Measurements from ENCODE around the gene FHOD3.
"Not testable (repeated sequence)": the region's sequence is repeated elsewhere in the genome, so short reads cannot be mapped to it uniquely, and the experiment has no call there.

FHOD3 gene

DNA sequence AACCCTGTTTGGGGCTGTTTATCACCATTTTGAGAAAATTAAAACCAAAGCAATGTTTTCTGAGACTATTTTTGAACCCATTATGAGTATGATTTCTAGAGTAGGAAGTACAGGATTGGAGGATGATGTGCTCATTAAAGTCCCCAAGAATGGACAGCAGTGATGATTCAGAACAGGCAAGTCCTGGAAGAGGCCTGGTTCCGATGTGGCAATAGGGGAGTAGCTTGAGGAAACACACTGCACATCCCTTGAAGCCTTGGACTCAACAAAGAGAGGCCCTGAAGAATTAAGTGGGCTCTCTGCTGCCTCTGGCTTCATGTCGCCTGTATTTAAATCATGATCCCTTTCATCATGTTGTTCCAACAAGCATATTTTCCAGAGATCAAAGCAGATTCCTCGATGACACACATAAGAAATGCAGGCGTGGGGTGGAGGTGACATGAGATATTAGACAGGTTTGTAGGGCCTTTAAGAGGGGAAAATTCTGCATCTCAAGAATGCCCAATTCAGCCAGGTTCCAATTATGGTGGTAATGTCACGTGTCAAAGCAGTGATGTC is 242.2 kb downstream of the FHOD3 start:
- DNase-seq: no peak
- no peaks in the 10 kb centered on the region for H3K27me3 ChIP-seq (replicated peaks; ENCODE audit: control insufficient read depth, insufficient read depth, low read length, poor library complexity, severe bottlenecking)
- no peaks in the 10 kb centered on the region for H3K4me1 ChIP-seq (ENCODE audit: control insufficient read depth, insufficient read depth, low read length, poor library complexity, severe bottlenecking)
- H3K4me3 ChIP-seq (ENCODE audit: insufficient read depth, low read depth, low read length, poor library complexity, severe bottlenecking): no peak overlapping the region
- H3K36me3 ChIP-seq (ENCODE audit: control insufficient read depth, insufficient read depth, low read length): no peaks in the 10 kb centered on the region
- no peak overlapping the region for H3K27ac ChIP-seq (ENCODE audit: insufficient read depth, low read length, poor library complexity, severe bottlenecking)
- H3K9me3 ChIP-seq (ENCODE audit: control insufficient read depth, low read length): no peaks in the 10 kb centered on the region

GRCh38 chr18:36543030-36543429 is 245.5 kb downstream of the FHOD3 start:
- H3K36me3 ChIP-seq (ENCODE audit: control insufficient read depth, insufficient read depth, low read length): no peaks in the 10 kb centered on the region
- H3K9me3 ChIP-seq (ENCODE audit: control insufficient read depth, low read length): no peaks in the 10 kb centered on the region
- H3K4me3 ChIP-seq (ENCODE audit: insufficient read depth, low read depth, low read length, poor library complexity, severe bottlenecking): no peak overlapping the region
- DNase-seq: no peak
- H3K4me1 ChIP-seq (ENCODE audit: control insufficient read depth, insufficient read depth, low read length, poor library complexity, severe bottlenecking): no peaks in the 10 kb centered on the region
- H3K27me3 ChIP-seq (replicated peaks; ENCODE audit: control insufficient read depth, insufficient read depth, low read length, poor library complexity, severe bottlenecking): no peaks in the 10 kb centered on the region
- H3K27ac ChIP-seq (ENCODE audit: insufficient read depth, low read length, poor library complexity, severe bottlenecking): no peak overlapping the region

GRCh38 chr18:36543991-36544725 is 246.6 kb downstream of the FHOD3 start:
- no peak for DNase-seq
- no peaks in the 10 kb centered on the region for H3K36me3 ChIP-seq (ENCODE audit: control insufficient read depth, insufficient read depth, low read length)
- H3K27ac ChIP-seq (ENCODE audit: insufficient read depth, low read length, poor library complexity, severe bottlenecking): no peak overlapping the region
- no peak overlapping the region for H3K4me3 ChIP-seq (ENCODE audit: insufficient read depth, low read depth, low read length, poor library complexity, severe bottlenecking)
- H3K9me3 ChIP-seq (ENCODE audit: control insufficient read depth, low read length): no peaks in the 10 kb centered on the region
- H3K4me1 ChIP-seq (ENCODE audit: control insufficient read depth, insufficient read depth, low read length, poor library complexity, severe bottlenecking): no peaks in the 10 kb centered on the region
- H3K27me3 ChIP-seq (replicated peaks; ENCODE audit: control insufficient read depth, insufficient read depth, low read length, poor library complexity, severe bottlenecking): no peaks in the 10 kb centered on the region

DNA sequence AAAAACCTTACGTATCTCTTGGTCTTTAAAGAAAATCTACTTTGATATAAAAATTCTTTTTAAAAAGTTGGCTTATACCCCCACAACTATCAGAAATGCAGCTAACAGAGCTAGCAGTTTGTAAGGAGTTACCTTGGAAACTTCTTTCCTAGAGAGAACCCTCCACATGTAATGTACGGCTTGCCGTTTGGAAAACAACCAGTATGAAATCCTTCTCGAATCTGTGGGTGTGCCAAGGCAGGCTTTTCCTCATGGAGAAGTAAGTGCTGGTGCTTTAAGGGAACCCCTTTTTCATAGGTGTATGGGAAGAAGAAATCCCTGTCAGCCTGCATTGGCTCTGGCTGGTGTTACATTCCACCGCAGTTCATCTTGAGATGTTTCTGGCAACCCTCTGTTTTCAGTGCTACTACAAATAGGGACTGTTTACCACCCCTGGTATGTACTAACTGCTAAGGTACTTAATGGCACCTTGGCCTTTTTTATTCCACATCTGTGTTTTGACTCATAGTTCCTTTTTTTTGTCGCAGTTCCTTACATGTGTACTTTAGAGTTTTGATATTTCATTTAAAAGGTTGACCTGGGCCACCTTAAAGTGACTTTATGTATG is 248.4 kb downstream of the FHOD3 start:
- no peak overlapping the region for H3K4me3 ChIP-seq (ENCODE audit: insufficient read depth, low read depth, low read length, poor library complexity, severe bottlenecking)
- no peak overlapping the region for H3K27ac ChIP-seq (ENCODE audit: insufficient read depth, low read length, poor library complexity, severe bottlenecking)
- no peaks in the 10 kb centered on the region for H3K9me3 ChIP-seq (ENCODE audit: control insufficient read depth, low read length)
- no peaks in the 10 kb centered on the region for H3K27me3 ChIP-seq (replicated peaks; ENCODE audit: control insufficient read depth, insufficient read depth, low read length, poor library complexity, severe bottlenecking)
- no peaks in the 10 kb centered on the region for H3K4me1 ChIP-seq (ENCODE audit: control insufficient read depth, insufficient read depth, low read length, poor library complexity, severe bottlenecking)
- no peaks in the 10 kb centered on the region for H3K36me3 ChIP-seq (ENCODE audit: control insufficient read depth, insufficient read depth, low read length)
- no peak for DNase-seq

DNA sequence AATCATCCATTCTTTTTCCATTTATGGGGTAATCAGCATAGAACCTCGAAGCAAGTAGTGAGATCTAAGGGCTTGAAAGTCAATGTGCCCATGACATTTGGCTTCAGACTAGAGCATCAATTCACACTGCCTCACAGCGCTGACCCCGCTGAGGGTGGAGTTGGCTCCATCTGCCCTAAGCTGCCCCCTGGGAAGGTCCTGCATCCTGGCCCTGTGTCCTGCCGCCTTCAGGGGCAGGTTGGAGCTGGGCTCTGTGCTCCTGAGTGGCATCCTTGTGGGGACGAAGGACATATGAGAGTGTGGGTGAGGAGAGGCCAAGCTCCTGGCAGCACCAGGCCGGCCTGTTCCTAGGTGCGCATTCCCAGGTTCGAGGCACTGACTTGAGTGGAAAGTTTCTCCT is 249.4 kb downstream of the FHOD3 start:
- Histone ChIP-seq H3K4me1 (ENCODE audit: control insufficient read depth, insufficient read depth, low read length, poor library complexity, severe bottlenecking) (no peaks in the 10 kb centered on the region), H3K27me3 (replicated peaks; ENCODE audit: control insufficient read depth, insufficient read depth, low read length, poor library complexity, severe bottlenecking) (no peaks in the 10 kb centered on the region), H3K4me3 (ENCODE audit: insufficient read depth, low read depth, low read length, poor library complexity, severe bottlenecking) (no peak overlapping the region), H3K27ac (ENCODE audit: insufficient read depth, low read length, poor library complexity, severe bottlenecking) (no peak overlapping the region), H3K36me3 (ENCODE audit: control insufficient read depth, insufficient read depth, low read length) (no peaks in the 10 kb centered on the region), H3K9me3 (ENCODE audit: control insufficient read depth, low read length) (no peaks in the 10 kb centered on the region)
- DNase-seq: no peak

GRCh38 chr18:36547544-36547943 is 250.0 kb downstream of the FHOD3 start:
- no peaks in the 10 kb centered on the region for H3K36me3 ChIP-seq (ENCODE audit: control insufficient read depth, insufficient read depth, low read length)
- no peak overlapping the region for H3K27ac ChIP-seq (ENCODE audit: insufficient read depth, low read length, poor library complexity, severe bottlenecking)
- H3K4me1 ChIP-seq (ENCODE audit: control insufficient read depth, insufficient read depth, low read length, poor library complexity, severe bottlenecking): no peaks in the 10 kb centered on the region
- no peak overlapping the region for H3K4me3 ChIP-seq (ENCODE audit: insufficient read depth, low read depth, low read length, poor library complexity, severe bottlenecking)
- H3K27me3 ChIP-seq (replicated peaks; ENCODE audit: control insufficient read depth, insufficient read depth, low read length, poor library complexity, severe bottlenecking): no peaks in the 10 kb centered on the region
- DNase-seq: no peak
- no peaks in the 10 kb centered on the region for H3K9me3 ChIP-seq (ENCODE audit: control insufficient read depth, low read length)

DNA sequence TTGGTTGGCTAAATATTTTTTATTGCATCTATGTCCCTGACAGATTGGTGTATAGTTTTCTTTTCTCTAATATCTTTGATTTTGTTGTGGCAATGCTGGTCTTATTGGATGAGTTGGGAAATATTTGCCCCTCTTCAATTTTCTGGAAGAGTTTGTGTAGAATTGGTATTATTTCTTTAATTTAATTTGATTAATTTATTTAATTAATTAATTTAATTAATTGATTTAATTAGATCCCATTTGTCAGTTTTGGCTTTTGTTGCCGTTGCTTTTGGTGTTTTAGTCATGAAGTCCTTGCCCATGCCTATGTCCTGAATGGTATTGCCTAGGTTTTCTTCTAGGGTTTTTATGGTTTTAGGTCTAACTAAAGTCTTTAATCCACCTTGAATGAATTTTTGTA is 253.8 kb downstream of the FHOD3 start:
- H3K27me3 ChIP-seq (replicated peaks; ENCODE audit: control insufficient read depth, insufficient read depth, low read length, poor library complexity, severe bottlenecking); H3K36me3 ChIP-seq (ENCODE audit: control insufficient read depth, insufficient read depth, low read length); DNase-seq; H3K4me3 ChIP-seq (ENCODE audit: insufficient read depth, low read depth, low read length, poor library complexity, severe bottlenecking); H3K27ac ChIP-seq (ENCODE audit: insufficient read depth, low read length, poor library complexity, severe bottlenecking); H3K4me1 ChIP-seq (ENCODE audit: control insufficient read depth, insufficient read depth, low read length, poor library complexity, severe bottlenecking); H3K9me3 ChIP-seq (ENCODE audit: control insufficient read depth, low read length): not testable (repeated sequence)

DNA sequence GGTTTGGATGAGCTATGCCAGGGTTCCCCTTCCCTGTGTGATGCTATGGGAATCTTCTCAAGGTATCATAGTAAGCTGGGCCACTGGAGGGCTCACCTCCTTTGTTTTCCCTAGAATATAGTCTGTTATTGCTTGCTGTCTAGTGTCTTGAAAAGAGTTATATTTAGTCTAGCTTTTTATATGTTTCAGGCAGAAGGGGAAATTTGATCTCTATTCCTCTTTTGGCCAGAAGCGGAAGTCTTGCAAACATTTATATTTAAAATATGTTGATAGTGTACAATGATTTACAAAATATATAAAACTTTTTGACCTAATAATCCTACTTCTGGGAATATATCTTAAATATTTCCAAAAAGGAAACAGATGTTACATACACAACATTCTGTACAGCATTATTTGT is 260.7 kb downstream of the FHOD3 start:
- Histone ChIP-seq H3K9me3 (ENCODE audit: control insufficient read depth, low read length) (no peaks in the 10 kb centered on the region), H3K27me3 (replicated peaks; ENCODE audit: control insufficient read depth, insufficient read depth, low read length, poor library complexity, severe bottlenecking) (no peaks in the 10 kb centered on the region), H3K27ac (ENCODE audit: insufficient read depth, low read length, poor library complexity, severe bottlenecking) (no peak overlapping the region), H3K36me3 (ENCODE audit: control insufficient read depth, insufficient read depth, low read length) (no peaks in the 10 kb centered on the region), H3K4me3 (ENCODE audit: insufficient read depth, low read depth, low read length, poor library complexity, severe bottlenecking) (no peak overlapping the region), H3K4me1 (ENCODE audit: control insufficient read depth, insufficient read depth, low read length, poor library complexity, severe bottlenecking) (no peaks in the 10 kb centered on the region)
- no peak for DNase-seq

DNA sequence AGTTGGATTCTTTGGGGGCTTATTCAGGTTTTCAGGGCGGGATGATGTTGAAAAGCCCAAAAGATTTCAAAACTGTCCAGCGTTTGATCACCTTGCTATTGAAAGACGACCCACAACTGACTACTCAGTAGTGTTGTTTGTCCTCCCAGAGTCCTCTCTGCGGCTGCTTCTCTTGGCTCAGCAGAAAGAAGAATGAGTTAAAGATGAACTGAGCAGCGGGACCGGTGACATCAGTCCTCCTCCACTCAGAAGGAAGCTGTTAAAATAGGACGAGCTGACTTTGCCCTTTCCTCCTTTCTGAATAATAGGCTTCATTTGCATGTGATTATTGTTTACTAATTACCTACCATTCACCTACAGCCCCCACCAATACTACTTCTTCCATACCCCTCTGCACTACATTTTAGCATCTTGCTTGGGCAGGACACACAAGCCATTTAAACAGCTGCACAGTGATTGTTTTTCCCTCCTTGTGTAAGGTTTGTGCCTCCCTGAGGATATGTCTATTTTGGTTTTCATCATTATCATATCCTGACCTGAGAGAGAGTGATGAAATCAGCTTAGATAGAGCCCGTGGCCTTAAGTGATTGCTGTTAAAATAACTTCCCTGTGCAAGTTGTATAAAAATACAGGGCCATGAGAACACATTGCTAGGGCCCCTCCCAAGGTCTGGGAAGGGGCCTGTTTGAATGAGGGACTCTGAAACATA is 261.8 kb downstream of the FHOD3 start:
- Histone ChIP-seq H3K4me1 (ENCODE audit: control insufficient read depth, insufficient read depth, low read length, poor library complexity, severe bottlenecking) (no peaks in the 10 kb centered on the region), H3K9me3 (ENCODE audit: control insufficient read depth, low read length) (no peaks in the 10 kb centered on the region), H3K36me3 (ENCODE audit: control insufficient read depth, insufficient read depth, low read length) (no peaks in the 10 kb centered on the region), H3K27ac (ENCODE audit: insufficient read depth, low read length, poor library complexity, severe bottlenecking) (no peak overlapping the region), H3K27me3 (replicated peaks; ENCODE audit: control insufficient read depth, insufficient read depth, low read length, poor library complexity, severe bottlenecking) (no peaks in the 10 kb centered on the region), H3K4me3 (ENCODE audit: insufficient read depth, low read depth, low read length, poor library complexity, severe bottlenecking) (no peak overlapping the region)
- no peak for DNase-seq

GRCh38 chr18:36560187-36560586 is 262.7 kb downstream of the FHOD3 start:
- no peaks in the 10 kb centered on the region for H3K9me3 ChIP-seq (ENCODE audit: control insufficient read depth, low read length)
- no peak for DNase-seq
- H3K4me3 ChIP-seq (ENCODE audit: insufficient read depth, low read depth, low read length, poor library complexity, severe bottlenecking): no peak overlapping the region
- H3K27ac ChIP-seq (ENCODE audit: insufficient read depth, low read length, poor library complexity, severe bottlenecking): no peak overlapping the region
- no peaks in the 10 kb centered on the region for H3K36me3 ChIP-seq (ENCODE audit: control insufficient read depth, insufficient read depth, low read length)
- no peaks in the 10 kb centered on the region for H3K27me3 ChIP-seq (replicated peaks; ENCODE audit: control insufficient read depth, insufficient read depth, low read length, poor library complexity, severe bottlenecking)
- no peaks in the 10 kb centered on the region for H3K4me1 ChIP-seq (ENCODE audit: control insufficient read depth, insufficient read depth, low read length, poor library complexity, severe bottlenecking)
